ENCODE results near the gene IGSF23. TPM values are rescaled to one million over a fixed set of nuclear protein-coding genes. Genes with fewer than 3 reads are reported as not detected.
A peak's percentile ranks its signal among the peaks of the same experiment; 100 is the strongest.

IGSF23 gene
- total RNA-seq, 6 experiments from 2014 or later, result 4.4 to 15.2 (median 9.0) TPM

- TF ChIP-seq CTCF (IDR thresholded peaks at IDR 0.05) (peak; percentile 46 to 79 (median 60)), POLR2A (IDR thresholded peaks at IDR 0.05) (no peak)
- 23% methylated on average over 10 of the region's 10 CpGs for WGBS (ENCODE audit: insufficient coverage, low coverage, low lambda C conversion rate, missing lambda C conversion rate)
- no peaks in the 10 kb centered on the region for H3K36me3 ChIP-seq
- H3K27me3 ChIP-seq, result no peaks in the 10 kb centered on the region
- peak; percentile 37 to 69 (median 55) for DNase-seq
- no peaks in the 10 kb centered on the region for H3K9me3 ChIP-seq
- intact Hi-C loops (cut with DNase I), result loop anchor here (5.0 to 10.0 kb wide), 2 partner anchors 72 to 75 kb away; no protein-coding TSS in a partner anchor
- ATAC-seq, result peak; percentile 55 to 85 (median 70)
- H3K27ac ChIP-seq, result no peak overlapping the region
- no peaks in the 10 kb centered on the region for H3K4me1 ChIP-seq
- no peak overlapping the region for H3K4me3 ChIP-seq
Measured at GRCh38 chr19:44582581-44583265, 30.6 kb upstream of the IGSF23 start.

GRCh38 chr19:44585371-44586133, 27.8 kb upstream of the IGSF23 start:
- TF ChIP-seq POLR2A (IDR thresholded peaks at IDR 0.05) (no peak), CTCF (IDR thresholded peaks at IDR 0.05) (peak in 3 of 4 donors; percentile 18 to 43 (median 32))
- WGBS (ENCODE audit: insufficient coverage, low coverage, low lambda C conversion rate, missing lambda C conversion rate), result 39% methylated on average over 3 of the region's 5 CpGs
- Histone ChIP-seq H3K27ac (no peak overlapping the region), H3K4me1 (no peaks in the 10 kb centered on the region), H3K36me3 (no peaks in the 10 kb centered on the region), H3K9me3 (no peaks in the 10 kb centered on the region), H3K27me3 (no peaks in the 10 kb centered on the region), H3K4me3 (no peak overlapping the region)
- peak; percentile 32 to 58 (median 44) for ATAC-seq
- peak in 1 of 3 donors; percentile 43 for DNase-seq
- intact Hi-C loops (cut with DNase I), result loop anchor here in 1 of 2 donors (10.0 kb wide), 1 partner anchor 69 kb away; no protein-coding TSS in a partner anchor

- 65% methylated on average over 2 of the region's 2 CpGs for WGBS (ENCODE audit: insufficient coverage, low coverage, low lambda C conversion rate, missing lambda C conversion rate)
Measured at GRCh38 chr19:44587963-44588770, 25.2 kb upstream of the IGSF23 start.

More at GRCh38 chr19:44587963-44588770, 25.2 kb upstream of the IGSF23 start:
- Histone ChIP-seq H3K27me3 (no peaks in the 10 kb centered on the region), H3K36me3 (no peaks in the 10 kb centered on the region), H3K27ac (no peak overlapping the region), H3K4me3 (no peak overlapping the region), H3K4me1 (no peaks in the 10 kb centered on the region), H3K9me3 (no peaks in the 10 kb centered on the region)
- peak; percentile 40 to 73 (median 55) for ATAC-seq
- DNase-seq, result no peak
- intact Hi-C loops (cut with DNase I), result loop anchor here in 1 of 2 donors (10.0 kb wide), 1 partner anchor 67 kb away; no protein-coding TSS in a partner anchor
- peak; percentile 10 to 44 (median 23) for TF ChIP-seq CTCF (IDR thresholded peaks at IDR 0.05)
- TF ChIP-seq POLR2A (IDR thresholded peaks at IDR 0.05), result no peak
